Measurements from ENCODE around the gene NEK7.

GRCh38 chr1:198165927-198166647 is 9.3 kb downstream of the NEK7 start:
- TF ChIP-seq CTCF (conservative IDR thresholded peaks at IDR 0.05) (no peak), ZFX (IDR thresholded peaks at IDR 0.05) (no peak)

Measured in C4-2B (cell line).